SJCRH30 (cell line): ENCODE data around the gene IFNL1. TPM values are rescaled to one million over a fixed set of nuclear protein-coding genes. Genes with fewer than 3 reads are reported as not detected.

Experiments used
- DNase-seq, 2 experiments: peaks; one replicate each; pipeline ENCODE4 v3.0.0-alpha.2; 2015 to 2020
- H3K27ac ChIP-seq: fragments of 250-450 bp; sonication (Bioruptor Pico); 2 replicates; pipeline ENCODE4 v1.5.1; 2020; ENCODE audit warnings: mild to moderate bottlenecking, moderate library complexity
- H3K27me3 ChIP-seq: fragments of 250-450 bp; sonication (Bioruptor Pico); 2 replicates; pipeline ENCODE4 v1.5.1; 2020; ENCODE audit warnings: mild to moderate bottlenecking, moderate library complexity
- H3K36me3 ChIP-seq: fragments of 250-450 bp; sonication (Bioruptor Pico); 2 replicates; pipeline ENCODE4 v1.5.1; 2020; ENCODE audit warnings: mild to moderate bottlenecking, moderate library complexity
- H3K4me1 ChIP-seq: fragments of 250-450 bp; sonication (Bioruptor Pico); 2 replicates; pipeline ENCODE4 v1.5.1; 2020; ENCODE audit warnings: mild to moderate bottlenecking, moderate library complexity
- H3K4me3 ChIP-seq: fragments of 250-450 bp; sonication (Bioruptor Pico); 2 replicates; pipeline ENCODE4 v1.5.1; 2020; ENCODE audit warnings: mild to moderate bottlenecking, moderate library complexity
- H3K9me3 ChIP-seq: fragments of 250-450 bp; sonication (Bioruptor Pico); replicated peaks from 2 replicates; pipeline ENCODE4 v1.5.1; 2020; ENCODE audit warnings: mild to moderate bottlenecking, moderate library complexity
- total RNA-seq: library from RNA; depleted of rRNA; stranded (reverse); fragments of >200 nt; shearing (Covaris generic); gene quantifications from 2 replicates; pipeline ENCODE4 v1.2.3, GENCODE V29; 2014; rRNA removed

Gene IFNL1
- not detected in 2 replicates for total RNA-seq

GRCh38 chr19:39296055-39296645, at the start of gene IFNL1:
TSS of gene IFNL1 (plus strand) at chr19:39296407. CDS start at chr19:39296422, 15 bp downstream.
- no peak within 1 kb of the TSS for H3K4me3 ChIP-seq
- H3K27ac ChIP-seq: no peak within 1 kb of the TSS
- peaks cover 10% of the 10 kb centered on the region; the same call in 1 of the 2 replicates for H3K27me3 ChIP-seq
- H3K9me3 ChIP-seq: no peaks in the 10 kb centered on the region
- DNase-seq: no peak
- no peaks in the 10 kb centered on the region for H3K4me1 ChIP-seq
- H3K36me3 ChIP-seq: no peaks in the 10 kb centered on the region

- no peaks in the 10 kb centered on the region; the same call in 1 of the 2 replicates for H3K27me3 ChIP-seq
- no peaks in the 10 kb centered on the region; the same call in 1 of the 2 replicates for H3K9me3 ChIP-seq
- no peak overlapping the region for H3K4me3 ChIP-seq
- H3K27ac ChIP-seq: no peak overlapping the region
- no peaks in the 10 kb centered on the region for H3K36me3 ChIP-seq
- no peak for DNase-seq
- H3K4me1 ChIP-seq: no peaks in the 10 kb centered on the region
Observed at GRCh38 chr19:39246951-39247669, 49.1 kb upstream of the IFNL1 start.

- Histone ChIP-seq H3K9me3 (no peaks in the 10 kb centered on the region; the same call in 1 of the 2 replicates), H3K27ac (no peak overlapping the region), H3K4me3 (no peak overlapping the region), H3K4me1 (no peaks in the 10 kb centered on the region), H3K36me3 (no peaks in the 10 kb centered on the region), H3K27me3 (no peaks in the 10 kb centered on the region; the same call in 1 of the 2 replicates)
- no peak for DNase-seq
Observed at GRCh38 chr19:39247701-39248664, 48.2 kb upstream of the IFNL1 start.

DNA sequence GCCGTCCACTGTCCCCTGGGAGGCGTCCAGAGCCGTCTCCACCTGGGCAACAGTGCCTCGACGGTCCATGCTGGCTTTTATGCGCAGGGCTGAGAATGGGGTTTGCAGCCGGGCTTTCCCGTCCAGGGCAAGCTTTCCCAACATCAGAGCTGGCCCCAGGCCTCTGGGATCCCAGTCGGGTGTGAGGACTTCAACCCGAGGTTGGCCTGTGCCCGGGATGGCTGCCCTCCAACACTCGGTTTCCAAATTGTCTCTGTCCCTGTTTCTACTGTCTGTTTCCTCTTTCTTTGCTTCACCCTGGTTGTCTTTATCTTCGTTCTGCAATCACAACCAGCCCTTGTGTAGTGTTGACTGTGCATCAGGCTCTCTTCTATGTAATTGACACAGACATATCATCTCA, 47.4 kb upstream of the IFNL1 start, which contains the start of gene IFNL4:
TSS of gene IFNL4 (minus strand) at position 51 of the 400 bp plus-strand sequence.
- DNase-seq: no peak
- Histone ChIP-seq H3K27ac (no peak within 1 kb of the TSS), H3K36me3 (no peaks in the 10 kb centered on the region), H3K27me3 (no peaks in the 10 kb centered on the region; the same call in 1 of the 2 replicates), H3K9me3 (no peaks in the 10 kb centered on the region; the same call in 1 of the 2 replicates), H3K4me3 (no peak within 1 kb of the TSS), H3K4me1 (no peaks in the 10 kb centered on the region)

GRCh38 chr19:39251081-39251480, 45.1 kb upstream of the IFNL1 start:
- H3K27me3 ChIP-seq: peaks cover 7% of the 10 kb centered on the region; the same call in 1 of the 2 replicates
- H3K4me3 ChIP-seq: no peak overlapping the region
- no peaks in the 10 kb centered on the region for H3K36me3 ChIP-seq
- no peak for DNase-seq
- H3K27ac ChIP-seq: no peak overlapping the region
- no peaks in the 10 kb centered on the region for H3K4me1 ChIP-seq
- H3K9me3 ChIP-seq: no peaks in the 10 kb centered on the region; the same call in 1 of the 2 replicates

DNA sequence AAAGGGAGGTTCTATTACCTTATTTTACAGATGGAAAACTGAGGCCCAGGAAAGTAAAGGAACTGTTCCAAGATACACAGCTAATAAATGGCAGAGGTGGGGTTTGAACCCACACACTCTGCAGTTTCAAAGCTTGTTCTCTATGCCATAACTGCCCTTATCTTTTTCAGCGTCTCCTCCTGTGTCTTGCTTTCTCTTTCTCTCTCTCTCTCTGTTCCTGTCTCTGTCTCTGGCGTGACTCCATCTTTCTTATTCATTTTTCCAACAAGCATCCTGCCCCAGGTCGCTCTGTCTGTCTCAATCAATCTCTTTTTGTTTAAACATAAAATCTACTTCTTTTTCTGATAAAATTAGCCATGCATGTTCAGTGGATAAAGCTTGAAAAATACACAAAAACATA, 44.4 kb upstream of the IFNL1 start:
- DNase-seq: no peak
- Histone ChIP-seq H3K4me3 (no peak overlapping the region), H3K27ac (no peak overlapping the region), H3K27me3 (peaks cover 8% of the 10 kb centered on the region; the same call in 1 of the 2 replicates), H3K36me3 (no peaks in the 10 kb centered on the region), H3K9me3 (no peaks in the 10 kb centered on the region; the same call in 1 of the 2 replicates), H3K4me1 (no peaks in the 10 kb centered on the region)

DNA sequence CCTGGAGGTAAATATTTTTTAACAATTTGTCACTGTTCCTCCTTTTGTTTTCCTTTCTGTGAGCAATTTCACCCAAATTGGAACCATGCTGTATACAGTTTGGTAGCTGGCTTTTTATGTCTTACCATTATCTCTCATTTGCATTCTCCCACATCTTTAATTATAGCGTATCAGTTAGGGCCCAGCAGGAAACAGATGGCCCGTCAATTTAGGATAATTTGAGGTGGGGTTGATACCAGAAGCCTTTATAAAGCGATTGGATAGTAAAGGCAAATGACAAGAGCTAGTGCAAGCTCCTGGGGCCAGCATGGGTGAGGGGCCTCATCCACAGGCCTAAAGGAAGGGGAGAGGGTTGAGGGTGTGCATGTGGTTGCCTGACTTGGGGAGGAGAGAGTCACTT, 43.7 kb upstream of the IFNL1 start:
- no peak for DNase-seq
- no peak overlapping the region for H3K4me3 ChIP-seq
- no peaks in the 10 kb centered on the region for H3K36me3 ChIP-seq
- H3K9me3 ChIP-seq: no peaks in the 10 kb centered on the region; the same call in 1 of the 2 replicates
- no peak overlapping the region for H3K27ac ChIP-seq
- peaks cover 8% of the 10 kb centered on the region; the same call in 1 of the 2 replicates for H3K27me3 ChIP-seq
- no peaks in the 10 kb centered on the region for H3K4me1 ChIP-seq

- Histone ChIP-seq H3K27ac (no peak overlapping the region), H3K4me1 (no peaks in the 10 kb centered on the region), H3K4me3 (no peak overlapping the region), H3K36me3 (no peaks in the 10 kb centered on the region), H3K27me3 (peaks cover 11% of the 10 kb centered on the region; the same call in 1 of the 2 replicates), H3K9me3 (no peaks in the 10 kb centered on the region; the same call in 1 of the 2 replicates)
- DNase-seq: no peak
Observed at GRCh38 chr19:39253374-39254149, 42.6 kb upstream of the IFNL1 start.

GRCh38 chr19:39254531-39255345, 41.5 kb upstream of the IFNL1 start:
- no peaks in the 10 kb centered on the region; the same call in 1 of the 2 replicates for H3K9me3 ChIP-seq
- H3K4me1 ChIP-seq: no peaks in the 10 kb centered on the region
- no peak for DNase-seq
- peaks cover 11% of the 10 kb centered on the region; the same call in 1 of the 2 replicates for H3K27me3 ChIP-seq
- H3K36me3 ChIP-seq: no peaks in the 10 kb centered on the region
- H3K27ac ChIP-seq: no peak overlapping the region
- H3K4me3 ChIP-seq: no peak overlapping the region

GRCh38 chr19:39257227-39257626, 39.0 kb upstream of the IFNL1 start:
- Histone ChIP-seq H3K4me1 (no peaks in the 10 kb centered on the region), H3K36me3 (no peaks in the 10 kb centered on the region), H3K4me3 (no peak overlapping the region), H3K9me3 (no peaks in the 10 kb centered on the region), H3K27me3 (peaks cover 11% of the 10 kb centered on the region; the same call in 1 of the 2 replicates), H3K27ac (no peak overlapping the region)
- no peak for DNase-seq

GRCh38 chr19:39261704-39262103, 34.5 kb upstream of the IFNL1 start:
- no peaks in the 10 kb centered on the region for H3K9me3 ChIP-seq
- H3K4me3 ChIP-seq: no peak overlapping the region
- no peak for DNase-seq
- no peak overlapping the region for H3K27ac ChIP-seq
- no peaks in the 10 kb centered on the region for H3K4me1 ChIP-seq
- no peaks in the 10 kb centered on the region for H3K36me3 ChIP-seq
- 0 out of 2 replicates have a peak, but pooled peaks cover 2% of the 10 kb centered on the region for H3K27me3 ChIP-seq

DNA sequence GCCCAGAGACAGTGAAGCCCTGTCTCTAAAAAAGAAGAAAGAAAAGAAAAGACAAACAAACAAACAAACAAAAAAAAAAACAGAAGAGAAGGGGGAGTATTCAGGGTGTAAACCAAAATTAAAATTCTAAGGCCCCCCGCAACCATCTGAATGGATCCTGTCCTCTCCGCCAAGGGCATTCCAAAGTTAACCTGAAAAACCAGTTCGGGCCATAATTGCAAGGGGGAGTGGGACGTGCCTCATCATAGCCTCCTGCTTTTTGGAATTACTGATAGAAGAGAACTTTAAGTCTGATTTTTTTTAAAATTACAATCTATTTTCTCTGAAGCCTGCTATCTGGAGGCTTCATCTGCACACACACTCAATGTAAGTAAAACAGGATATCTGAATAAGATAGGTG, 33.7 kb upstream of the IFNL1 start:
- H3K27me3 ChIP-seq: 0 out of 2 replicates have a peak, but pooled peaks cover 2% of the 10 kb centered on the region
- no peaks in the 10 kb centered on the region for H3K9me3 ChIP-seq
- no peaks in the 10 kb centered on the region for H3K36me3 ChIP-seq
- H3K27ac ChIP-seq: no peak overlapping the region
- no peak for DNase-seq
- H3K4me3 ChIP-seq: no peak overlapping the region
- no peaks in the 10 kb centered on the region for H3K4me1 ChIP-seq

GRCh38 chr19:39263912-39264305, 32.3 kb upstream of the IFNL1 start:
- H3K4me1 ChIP-seq: no peaks in the 10 kb centered on the region
- H3K27me3 ChIP-seq: no peaks in the 10 kb centered on the region
- DNase-seq: no peak
- no peaks in the 10 kb centered on the region for H3K36me3 ChIP-seq
- no peaks in the 10 kb centered on the region for H3K9me3 ChIP-seq
- no peak overlapping the region for H3K4me3 ChIP-seq
- no peak overlapping the region for H3K27ac ChIP-seq
